GM19239 (cell line): Measurements from ENCODE around the gene MEIOSIN.

Experiments
- DNase-seq: peaks from one replicate; pipeline ENCODE4 v3.0.0; 2011; ENCODE audit warnings: low spot score; ENCODE audit not compliant: insufficient read length
- FAIRE-seq: peaks from 2 replicates; lab custom pipeline; 2011; peaks lifted over from hg19 to GRCh38; lab: Jason Lieb, UNC

MEIOSIN gene

DNA sequence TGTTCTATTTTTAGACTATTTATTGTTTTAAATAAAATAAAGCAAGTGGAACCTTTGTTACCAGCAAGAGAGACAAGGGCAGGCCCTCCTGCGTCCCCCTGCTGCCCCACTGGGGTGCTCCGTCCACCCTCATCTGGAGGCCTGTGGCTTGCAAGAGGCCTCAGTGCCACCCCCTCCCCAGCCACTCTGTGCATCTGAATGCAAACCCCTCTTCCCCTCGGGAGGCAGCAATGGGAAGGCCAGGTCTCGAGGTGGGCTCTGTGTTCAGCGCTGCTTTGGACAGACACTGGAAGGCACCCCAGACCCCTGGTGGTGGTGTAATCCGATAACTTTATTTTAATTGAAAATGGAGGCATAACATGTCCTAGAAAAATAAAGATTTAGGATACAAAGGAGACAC lies 31.2 kb downstream of the MEIOSIN start:
- no peak for FAIRE-seq
- DNase-seq = no peak

DNA sequence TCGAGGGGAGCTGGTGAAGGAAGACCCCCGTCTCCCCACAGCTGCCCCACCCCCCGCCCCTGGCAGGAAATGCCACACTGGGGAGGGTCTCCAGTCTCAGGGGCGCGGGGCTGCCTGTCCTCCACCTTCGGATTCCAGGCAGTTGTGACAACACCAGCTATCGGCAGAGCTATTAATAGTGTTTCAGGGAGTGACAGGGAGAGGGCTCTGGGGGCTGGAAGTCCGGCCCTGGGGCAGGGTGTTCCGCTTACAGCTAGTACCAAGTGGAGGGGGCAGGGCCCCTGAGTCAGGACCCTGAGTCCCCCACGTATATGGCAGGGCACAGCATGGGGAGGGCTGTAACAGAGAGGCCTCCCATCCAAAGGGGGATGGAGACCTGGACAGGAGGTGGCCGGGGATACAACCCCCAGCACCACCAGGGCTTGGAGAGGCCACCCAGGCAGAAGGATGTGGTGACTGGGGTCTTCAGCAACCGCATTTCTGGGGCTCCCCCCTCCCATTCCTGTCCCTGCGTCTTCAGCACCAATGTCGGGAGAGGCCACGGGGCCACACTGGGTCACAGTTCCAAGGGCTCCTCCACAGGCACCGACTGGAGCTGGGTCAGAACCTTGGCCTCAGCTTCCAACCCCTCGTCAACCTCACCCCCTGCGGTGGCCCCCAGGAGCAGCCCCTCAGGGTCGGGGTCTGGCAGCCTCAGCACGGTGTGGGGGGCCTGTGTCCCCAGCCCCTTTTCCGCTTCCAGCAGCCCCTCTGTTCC lies 31.9 kb downstream of the MEIOSIN start:
- DNase-seq (no peak), FAIRE-seq (no peak)

DNA sequence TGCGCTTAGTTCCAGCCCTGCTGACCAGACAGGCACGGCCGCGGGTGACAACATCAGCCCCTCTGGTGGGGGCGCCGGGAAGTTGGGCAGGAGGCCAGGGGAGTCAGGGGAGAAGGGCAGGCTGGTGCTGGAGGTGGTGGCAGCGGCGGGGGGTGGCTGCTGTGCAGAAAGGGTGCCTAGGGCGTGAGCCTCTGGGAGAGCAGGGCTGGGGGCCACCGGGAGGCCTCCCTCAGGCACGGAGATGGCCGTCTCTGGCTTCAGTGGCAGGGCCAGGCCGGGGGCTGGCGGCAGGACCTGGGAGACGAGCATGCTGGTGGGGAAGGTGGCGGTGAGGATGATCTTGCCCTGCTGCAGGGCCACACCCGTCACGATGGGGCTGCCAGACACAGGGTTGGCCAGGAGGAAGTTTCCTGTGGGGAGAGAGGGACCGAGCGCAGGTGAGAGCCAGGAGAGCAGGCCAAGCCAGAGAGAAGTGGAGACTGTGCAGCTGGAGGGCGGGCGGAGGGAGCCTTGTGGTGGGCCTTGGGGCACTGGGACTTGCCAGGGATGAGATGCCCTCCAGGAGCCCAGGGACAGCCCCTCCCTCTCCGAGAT lies 32.6 kb downstream of the MEIOSIN start:
- DNase-seq (no peak), FAIRE-seq (no peak)

DNA sequence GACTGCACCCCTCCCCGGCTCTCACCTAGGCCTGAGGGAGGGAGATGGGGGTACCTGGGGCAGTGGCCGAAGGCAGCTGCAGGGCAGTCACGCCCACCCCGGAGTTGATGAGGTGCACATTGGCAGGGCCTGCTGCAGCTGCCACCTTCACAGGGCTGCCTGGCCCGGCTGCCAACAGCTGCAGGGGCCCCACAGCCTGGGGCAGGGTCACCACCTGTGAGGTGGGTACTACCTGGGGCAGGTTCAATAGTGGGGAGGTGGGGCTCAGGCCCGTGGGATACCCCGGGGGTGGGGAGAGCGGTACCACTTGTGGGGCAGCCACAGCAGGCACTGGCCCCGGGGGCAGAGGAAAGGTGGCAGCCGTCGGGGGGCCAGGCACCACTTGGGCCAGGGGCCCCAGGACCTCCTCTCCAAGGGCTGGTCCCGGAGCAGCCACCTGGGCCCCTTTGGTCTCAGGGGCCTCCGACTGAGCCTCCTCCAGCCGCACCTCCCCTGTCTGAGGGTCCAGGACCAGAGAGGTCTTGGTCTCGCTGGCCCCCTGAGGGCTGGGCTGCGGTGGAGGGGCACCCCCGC lies 33.1 kb downstream of the MEIOSIN start:
- FAIRE-seq = no peak

DNA sequence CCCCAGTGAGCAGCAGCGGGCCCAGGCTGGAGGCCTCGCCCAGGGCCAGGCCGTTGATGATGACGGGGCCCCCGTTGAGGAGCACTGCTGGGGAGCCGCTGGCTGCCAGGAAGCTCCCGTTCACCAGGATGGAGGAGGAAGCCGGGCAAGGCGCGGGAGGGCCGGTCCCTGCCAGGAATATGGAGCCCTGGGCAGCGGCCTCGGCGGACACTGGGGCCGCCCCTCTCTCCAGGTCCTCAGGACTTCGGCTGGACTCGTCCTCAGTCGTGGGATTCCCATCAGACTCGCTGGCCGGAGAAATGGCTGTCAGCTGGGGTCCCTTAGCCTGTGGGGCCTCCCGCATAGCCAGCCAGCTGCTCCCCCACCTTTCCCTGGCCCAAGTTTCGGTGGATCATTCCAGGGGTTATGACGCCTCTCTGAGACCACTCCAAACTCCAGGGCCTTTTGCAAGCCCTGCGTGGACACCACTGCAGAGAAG lies 33.7 kb downstream of the MEIOSIN start:
- no peak for FAIRE-seq
- no peak for DNase-seq

More for the DNA sequence above, 33.1 kb downstream of the MEIOSIN start:
- DNase-seq = no peak

DNA sequence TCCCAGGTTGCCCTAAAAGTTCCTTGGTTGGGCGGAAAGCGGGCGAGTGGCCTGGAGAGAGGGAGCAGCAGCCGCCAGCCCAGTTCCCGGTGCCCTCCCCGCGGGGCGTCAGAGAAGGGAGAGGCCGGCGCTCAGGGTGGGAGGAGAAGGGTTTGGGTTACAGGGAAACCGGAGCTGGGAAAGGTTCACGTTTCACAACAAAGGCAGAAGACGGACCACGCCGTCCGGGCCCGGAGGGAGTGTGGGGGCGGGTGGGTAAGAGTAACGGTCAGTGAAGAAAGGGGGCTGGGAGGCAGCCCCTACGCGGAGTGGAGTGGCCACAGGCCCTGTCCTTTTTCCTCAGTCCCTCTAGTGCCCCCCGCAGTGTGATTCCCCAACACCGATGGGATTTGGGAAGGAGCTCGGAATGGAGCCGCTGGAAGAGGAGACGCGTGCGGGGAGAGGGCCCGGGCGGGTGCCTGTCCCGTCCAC lies 34.2 kb downstream of the MEIOSIN start:
- no peak for DNase-seq
- no peak for FAIRE-seq

DNA sequence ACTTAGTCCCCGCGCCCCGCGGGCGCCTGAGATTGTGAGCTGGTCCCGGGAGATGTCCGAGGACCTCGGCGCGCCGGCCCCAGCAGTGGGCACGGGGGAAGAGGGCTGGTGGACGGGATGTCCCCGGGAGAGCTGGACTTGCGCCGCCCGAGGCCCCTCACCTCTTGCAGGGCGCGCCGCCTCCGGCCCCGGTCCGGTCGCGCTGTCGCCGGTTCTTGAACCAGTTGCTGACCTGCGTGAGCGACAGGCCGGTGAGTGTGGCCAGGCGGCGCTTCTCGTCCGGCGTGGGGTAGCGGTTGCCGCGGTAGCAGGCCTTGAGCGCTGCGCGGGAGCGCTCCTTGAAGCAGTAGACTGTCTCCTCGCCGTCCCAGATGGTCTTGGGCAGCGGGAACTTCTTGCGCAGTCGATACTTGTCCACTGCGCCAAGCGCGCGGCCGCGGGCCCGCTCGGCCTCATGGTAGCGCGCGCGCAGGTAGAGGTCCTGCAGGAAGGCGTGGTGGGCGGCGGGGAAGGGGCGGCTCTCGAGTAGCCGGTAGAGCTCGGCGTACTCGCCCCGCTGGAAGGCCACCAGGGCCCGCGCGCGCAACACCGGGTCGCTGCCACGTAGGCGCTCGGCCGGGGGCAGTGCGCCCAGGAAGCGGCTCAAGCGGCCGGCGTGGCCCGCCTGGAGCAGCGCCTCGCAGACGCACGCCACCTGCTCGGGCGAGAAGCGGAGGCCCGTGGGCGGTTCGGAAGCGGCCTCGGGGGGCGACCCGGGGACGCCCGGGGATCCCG lies 34.8 kb downstream of the MEIOSIN start:
- DNase-seq (peak; percentile 56), FAIRE-seq (no peak)

DNA sequence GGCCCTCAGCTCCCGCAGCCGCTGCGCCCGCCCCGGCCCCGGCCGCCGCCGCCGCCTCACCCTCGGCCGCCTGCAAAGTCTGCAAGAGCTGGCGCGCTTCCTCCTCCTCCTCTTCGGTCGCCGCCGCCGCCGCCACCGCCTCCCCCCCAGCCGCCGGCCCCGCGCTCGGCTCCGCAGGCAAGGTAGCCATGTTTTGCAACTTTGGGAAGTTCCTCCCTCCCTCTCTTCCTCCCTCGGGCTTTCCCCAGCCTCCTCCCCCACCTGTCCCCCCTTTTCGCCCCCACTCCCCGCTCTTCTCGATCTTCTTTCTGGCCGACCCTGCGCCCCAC lies 35.4 kb downstream of the MEIOSIN start:
- no peak for DNase-seq
- FAIRE-seq = no peak

DNA sequence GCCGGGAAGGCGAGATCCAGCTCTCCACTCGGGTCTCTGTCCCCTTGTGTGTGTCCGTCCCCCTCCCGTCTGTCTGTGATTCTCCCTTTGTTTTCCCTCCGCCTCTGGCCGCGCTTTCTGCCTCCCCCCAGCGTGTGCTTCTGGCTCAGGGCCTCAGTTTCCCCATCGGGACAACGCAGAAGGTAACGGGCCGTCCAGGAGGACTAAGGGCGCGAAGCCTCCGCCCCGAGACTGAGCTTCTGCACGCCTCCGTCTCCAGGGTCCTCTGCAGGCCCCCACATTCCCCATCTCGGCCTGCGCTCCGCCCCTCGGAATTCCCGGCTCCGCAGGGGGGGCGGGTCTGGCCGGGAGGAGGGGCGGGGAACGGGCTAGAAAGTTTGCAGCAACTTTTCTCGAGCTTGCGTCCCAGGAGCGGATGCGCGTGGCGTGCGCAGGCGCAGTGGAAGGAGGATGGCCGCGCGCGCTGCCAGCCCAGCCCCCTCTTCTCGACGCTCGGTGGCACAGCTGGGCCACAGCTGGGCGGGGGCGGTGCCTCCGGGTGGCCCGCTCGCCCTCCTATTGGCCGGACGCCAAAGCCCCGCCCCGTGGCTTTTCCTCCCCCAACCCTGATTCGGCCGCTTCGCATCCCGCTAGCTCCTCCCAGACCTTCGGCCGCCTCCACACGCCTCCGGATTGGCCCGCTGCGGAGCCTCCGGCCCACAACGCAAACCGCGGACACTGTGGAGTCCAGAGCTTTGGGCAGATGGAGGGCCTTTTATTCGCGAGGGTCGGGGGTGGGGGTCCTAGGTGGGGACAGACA lies 35.9 kb downstream of the MEIOSIN start, which contains the start of gene SIX5:
Gene SIX5, minus strand, starts transcription at position 269 of the 799 bp plus-strand sequence. CDS start 408 bp downstream, outside the sequence.
- DNase-seq (peak; percentile 98), FAIRE-seq (peak; percentile 97)

DNA sequence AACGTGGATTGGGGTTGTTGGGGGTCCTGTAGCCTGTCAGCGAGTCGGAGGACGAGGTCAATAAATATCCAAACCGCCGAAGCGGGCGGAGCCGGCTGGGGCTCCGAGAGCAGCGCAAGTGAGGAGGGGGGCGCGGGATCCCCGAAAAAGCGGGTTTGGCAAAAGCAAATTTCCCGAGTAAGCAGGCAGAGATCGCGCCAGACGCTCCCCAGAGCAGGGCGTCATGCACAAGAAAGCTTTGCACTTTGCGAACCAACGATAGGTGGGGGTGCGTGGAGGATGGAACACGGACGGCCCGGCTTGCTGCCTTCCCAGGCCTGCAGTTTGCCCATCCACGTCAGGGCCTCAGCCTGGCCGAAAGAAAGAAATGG lies 36.6 kb downstream of the MEIOSIN start:
- FAIRE-seq = no peak
- no peak for DNase-seq

DNA sequence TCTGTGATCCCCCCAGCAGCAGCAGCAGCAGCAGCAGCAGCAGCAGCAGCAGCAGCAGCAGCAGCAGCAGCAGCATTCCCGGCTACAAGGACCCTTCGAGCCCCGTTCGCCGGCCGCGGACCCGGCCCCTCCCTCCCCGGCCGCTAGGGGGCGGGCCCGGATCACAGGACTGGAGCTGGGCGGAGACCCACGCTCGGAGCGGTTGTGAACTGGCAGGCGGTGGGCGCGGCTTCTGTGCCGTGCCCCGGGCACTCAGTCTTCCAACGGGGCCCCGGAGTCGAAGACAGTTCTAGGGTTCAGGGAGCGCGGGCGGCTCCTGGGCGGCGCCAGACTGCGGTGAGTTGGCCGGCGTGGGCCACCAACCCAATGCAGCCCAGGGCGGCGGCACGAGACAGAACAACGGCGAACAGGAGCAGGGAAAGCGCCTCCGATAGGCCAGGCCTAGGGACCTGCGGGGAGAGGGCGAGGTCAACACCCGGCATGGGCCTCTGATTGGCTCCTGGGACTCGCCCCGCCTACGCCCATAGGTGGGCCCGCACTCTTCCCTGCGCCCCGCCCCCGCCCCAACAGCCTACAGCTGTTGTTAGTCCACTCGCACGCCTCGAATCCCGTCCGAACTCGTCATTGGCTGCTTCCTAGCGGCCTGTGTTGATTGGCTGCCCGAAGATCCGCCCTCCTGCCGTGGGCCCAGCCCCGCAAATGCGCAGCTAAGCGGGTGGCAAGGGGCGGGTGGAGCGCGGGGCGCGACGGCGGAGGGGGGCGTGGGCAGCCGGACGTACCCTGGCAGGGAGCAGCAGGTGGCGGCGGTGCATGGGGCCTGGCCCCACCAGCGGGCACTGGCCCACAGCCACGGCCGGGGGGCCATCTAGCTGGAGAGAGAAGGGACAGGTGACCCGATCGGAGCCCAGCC lies 37.2 kb downstream of the MEIOSIN start:
- FAIRE-seq (peak; percentile 99), DNase-seq (peak; percentile 89)

DNA sequence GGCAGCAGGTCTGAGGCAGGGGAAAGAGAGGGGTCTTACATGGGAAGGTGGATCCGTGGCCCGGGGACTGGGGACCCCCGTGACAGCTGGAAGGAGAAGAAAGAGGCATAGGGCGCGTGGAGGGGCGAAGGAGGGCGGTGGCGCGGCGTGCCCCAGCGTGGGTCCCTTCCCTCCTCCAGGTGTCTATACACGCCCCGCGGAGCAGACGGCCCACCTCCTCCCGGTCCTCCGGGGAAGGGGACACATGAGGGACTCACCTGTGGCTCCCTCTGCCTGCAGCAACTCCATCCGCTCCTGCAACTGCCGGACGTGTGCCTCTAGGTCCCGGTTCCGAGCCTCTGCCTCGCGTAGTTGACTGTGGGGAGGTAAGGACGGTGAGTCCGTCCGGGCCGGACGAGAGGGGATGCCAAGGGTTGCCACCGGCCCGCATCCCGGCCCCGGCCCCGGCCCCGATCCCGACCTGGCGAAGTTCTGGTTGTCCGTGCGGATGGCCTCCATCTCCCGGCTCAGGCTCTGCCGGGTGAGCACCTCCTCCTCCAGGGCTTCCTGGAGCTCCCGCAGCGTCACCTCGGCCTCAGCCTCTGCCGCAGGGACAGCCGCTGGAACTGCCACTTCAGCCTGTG lies 38.2 kb downstream of the MEIOSIN start:
- DNase-seq (no peak), FAIRE-seq (no peak)

DNA sequence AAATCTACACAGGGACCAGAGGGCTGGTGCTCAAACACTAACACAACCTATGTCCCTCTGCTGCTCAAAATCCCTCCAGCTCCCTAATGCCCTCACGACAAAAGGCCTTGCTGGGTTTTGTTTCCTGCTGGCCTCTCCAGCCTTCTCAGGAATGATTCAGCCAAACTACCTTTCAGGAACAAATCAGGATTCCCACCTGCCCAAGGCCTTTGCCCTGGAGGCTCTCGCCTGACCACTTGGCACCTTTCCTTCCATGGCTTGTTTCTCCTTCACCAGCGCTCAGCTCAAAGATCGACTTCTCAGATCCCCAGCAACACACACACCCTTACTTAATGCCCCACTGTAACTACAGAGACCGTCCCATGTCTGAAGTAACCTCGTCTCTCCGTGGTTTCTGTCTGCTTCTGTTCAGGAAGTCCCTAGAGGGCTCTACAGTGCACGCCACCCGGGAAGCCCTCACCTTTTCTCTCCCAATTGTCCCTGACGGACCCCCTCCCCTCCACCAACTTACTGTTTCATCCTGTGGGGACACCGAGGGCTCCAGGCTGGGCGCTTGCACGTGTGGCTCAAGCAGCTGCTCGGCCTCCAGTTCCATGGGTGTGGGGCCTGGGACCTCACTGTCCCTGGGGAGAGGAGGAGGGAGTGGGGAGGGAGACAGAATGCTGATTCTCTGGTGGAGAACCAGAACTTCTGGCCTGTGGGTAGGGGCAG lies 39.0 kb downstream of the MEIOSIN start:
- FAIRE-seq = no peak

DNA sequence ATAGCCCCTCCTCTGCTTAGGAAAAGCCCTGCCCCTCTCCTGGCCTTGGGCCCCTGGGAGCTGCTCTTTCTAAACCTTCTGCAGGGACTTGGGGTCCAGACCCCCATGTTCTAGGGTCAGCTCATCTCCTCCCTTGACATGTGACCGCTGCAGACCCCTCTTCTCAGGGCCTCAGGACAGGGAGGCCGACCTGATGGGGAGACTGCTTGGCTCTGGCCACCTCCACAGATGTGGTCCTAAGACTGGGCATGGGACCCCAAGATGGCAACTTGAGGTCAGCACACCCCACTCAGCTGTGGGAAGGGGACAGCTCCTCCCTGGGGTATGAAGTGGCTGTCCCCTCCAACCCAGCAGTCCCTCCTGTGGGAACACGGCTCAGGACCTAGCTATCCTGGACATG lies 39.7 kb downstream of the MEIOSIN start:
- DNase-seq (no peak), FAIRE-seq (no peak)

More for the DNA sequence above, 39.0 kb downstream of the MEIOSIN start:
- DNase-seq = no peak

DNA sequence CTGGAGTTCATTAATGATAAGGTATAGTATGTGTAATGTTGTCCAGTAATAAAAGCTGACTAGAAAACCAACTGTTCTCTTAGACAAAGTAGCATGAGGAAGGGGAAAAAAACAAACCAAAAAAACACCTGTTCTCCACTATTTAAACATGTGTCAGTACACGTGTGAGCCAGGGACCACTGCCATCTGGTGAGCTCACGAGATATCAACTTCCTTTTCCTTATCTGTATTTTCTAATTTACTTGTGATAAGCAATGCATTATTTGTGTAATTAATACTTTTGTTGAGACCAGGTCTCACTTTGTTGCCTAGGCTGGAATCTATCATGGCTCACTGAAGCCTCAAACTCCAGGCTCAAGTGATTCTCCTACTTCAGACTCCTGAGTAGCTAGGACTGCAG lies 40.1 kb downstream of the MEIOSIN start:
- no peak for FAIRE-seq
- DNase-seq = no peak

DNA sequence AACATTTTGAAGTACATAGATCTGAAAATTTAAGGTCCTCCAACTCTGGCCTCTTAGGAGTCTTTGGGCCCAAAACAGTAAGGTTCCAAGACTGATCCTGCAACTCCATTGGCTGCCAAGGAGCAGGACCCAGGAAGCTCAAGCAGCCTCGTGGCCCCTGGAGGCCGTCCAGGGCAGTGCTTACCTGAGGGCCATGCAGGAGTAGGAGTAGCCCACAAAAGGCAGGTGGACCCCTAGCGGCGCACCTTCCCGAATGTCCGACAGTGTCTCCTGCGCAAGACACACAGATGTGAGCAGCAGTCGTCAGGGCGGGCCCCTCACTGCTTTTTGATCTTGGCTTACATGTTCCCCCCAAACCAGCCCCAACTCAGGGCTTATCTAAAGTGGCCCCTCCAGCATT lies 41.5 kb downstream of the MEIOSIN start:
- DNase-seq (no peak), FAIRE-seq (no peak)

DNA sequence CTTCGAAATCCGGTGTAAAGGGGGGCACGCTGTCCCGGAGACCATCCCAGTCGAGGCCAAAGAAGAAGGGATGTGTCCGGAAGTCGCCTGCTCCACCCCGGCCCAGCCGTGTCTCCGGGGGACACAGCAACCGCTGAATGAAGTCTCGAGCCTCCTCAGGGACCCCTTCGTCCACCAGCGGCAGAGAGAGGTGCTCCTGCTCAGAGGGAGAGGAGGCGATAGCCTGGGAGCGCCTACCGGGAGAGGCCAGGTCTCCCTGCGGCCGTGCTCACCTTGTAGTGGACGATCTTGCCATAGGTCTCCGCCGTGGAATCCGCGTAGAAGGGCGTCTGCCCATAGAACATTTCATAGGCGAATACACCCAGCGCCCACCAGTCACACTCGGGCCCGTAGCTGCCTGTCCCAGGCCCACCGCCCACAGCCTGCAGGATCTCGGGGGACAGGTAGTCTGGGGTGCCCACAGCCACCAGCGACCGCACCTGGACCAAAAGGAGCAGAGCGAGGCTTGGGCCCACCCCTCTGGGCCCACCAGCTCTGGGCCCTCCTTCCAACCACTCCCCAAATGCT lies 44.2 kb downstream of the MEIOSIN start:
- no peak for DNase-seq
- no peak for FAIRE-seq
